Measurements from ENCODE around the gene FSIP1. TPM values are rescaled to one million over a fixed set of nuclear protein-coding genes. Genes with fewer than 3 reads are reported as not detected.
A peak's percentile ranks its signal among the peaks of the same experiment; 100 is the strongest.
"Not testable (repeated sequence)": the region's sequence is repeated elsewhere in the genome, so short reads cannot be mapped to it uniquely, and the experiment has no call there.

FSIP1 gene
- total and polyA plus RNA-seq, 11 donors = 0.28 to 3.7 (median 0.97) TPM; not detected in 1

- Histone ChIP-seq H3K9me3 (no peaks in the 10 kb centered on the region), H3K27me3 (no peaks in the 10 kb centered on the region), H3K4me1 (peaks cover 0 to 3% (median 0%) of the 10 kb centered on the region in 12 donors), H3K27ac (no peak overlapping the region), H3K36me3 (no peaks in the 10 kb centered on the region), H3K4me3 (no peak overlapping the region)
- intact Hi-C loops (cut with DNase I) = no loop called here
- 80 to 90% (median 88%) methylated on average over 2 of the region's 2 CpGs for WGBS, 4 donors
- TF ChIP-seq CTCF (IDR thresholded peaks at IDR 0.05) (no peak), POLR2A (IDR thresholded peaks at IDR 0.05) (no peak)
- ATAC-seq (no peak), DNase-seq (no peak)
These were observed 41.0 kb upstream of the FSIP1 start for GRCh38 chr15:39823634-39824033.

GRCh38 chr15:39820050-39820602, 37.5 kb upstream of the FSIP1 start:
- DNase-seq (no peak), ATAC-seq (peak in 2 of 4 donors; percentile 10 to 20)
- Histone ChIP-seq H3K9me3 (no peaks in the 10 kb centered on the region), H3K27me3 (no peaks in the 10 kb centered on the region), H3K4me1 (peaks cover 0 to 3% (median 0%) of the 10 kb centered on the region in 12 donors), H3K36me3 (no peaks in the 10 kb centered on the region), H3K27ac (peak overlapping the region in 4 of 12 donors; percentile 30 to 53 (median 41)), H3K4me3 (no peak overlapping the region)
- 42 to 47% (median 44%) methylated on average over 3 of the region's 3 CpGs for WGBS, 4 donors
- intact Hi-C loops (cut with DNase I) = no loop called here
- TF ChIP-seq POLR2A (IDR thresholded peaks at IDR 0.05) = no peak

DNA sequence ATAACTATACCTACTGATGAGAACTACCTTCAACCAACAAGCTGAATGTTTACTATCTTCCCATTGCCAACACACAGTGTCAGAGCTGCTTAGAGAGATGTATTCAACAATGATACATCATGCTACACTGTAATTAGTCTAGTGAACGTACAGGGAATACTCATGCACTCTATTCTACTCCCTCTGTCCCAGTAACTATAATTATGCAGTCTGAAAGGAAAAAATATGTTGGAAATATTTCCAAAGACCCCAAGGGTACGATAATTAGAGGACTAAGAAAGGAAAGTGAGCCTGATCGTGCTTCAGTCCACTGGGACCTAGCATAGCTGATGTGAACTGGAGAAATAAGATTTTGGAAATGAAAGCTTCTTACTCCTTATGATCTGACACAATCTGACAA, 36.9 kb upstream of the FSIP1 start:
- Histone ChIP-seq H3K27me3 (no peaks in the 10 kb centered on the region), H3K4me3 (no peak overlapping the region), H3K4me1 (peaks cover 0 to 3% (median 0%) of the 10 kb centered on the region in 12 donors), H3K27ac (peak overlapping the region in 3 of 12 donors; percentile 30 to 53 (median 40)), H3K9me3 (no peaks in the 10 kb centered on the region), H3K36me3 (no peaks in the 10 kb centered on the region)
- ATAC-seq (peak in 1 of 4 donors; percentile 22), DNase-seq (no peak)
- no peak for TF ChIP-seq POLR2A (IDR thresholded peaks at IDR 0.05)
- no peak for TF ChIP-seq CTCF (IDR thresholded peaks at IDR 0.05)
- intact Hi-C loops (cut with DNase I) = no loop called here
- 68 to 81% (median 78%) methylated on average over 3 of the region's 3 CpGs for WGBS, 4 donors

GRCh38 chr15:39817892-39818291, 35.3 kb upstream of the FSIP1 start:
- H3K27me3 ChIP-seq = no peaks in the 10 kb centered on the region
- intact Hi-C loops (cut with DNase I) = no loop called here
- no peaks in the 10 kb centered on the region for H3K9me3 ChIP-seq
- H3K36me3 ChIP-seq = no peaks in the 10 kb centered on the region
- TF ChIP-seq POLR2A (IDR thresholded peaks at IDR 0.05) = no peak
- TF ChIP-seq CTCF (IDR thresholded peaks at IDR 0.05) = no peak
- ATAC-seq (no peak), DNase-seq (no peak)
- H3K27ac ChIP-seq = peak overlapping the region in 1 of 12 donors; percentile 2
- no peak overlapping the region for H3K4me3 ChIP-seq
- peaks cover 0 to 3% (median 0%) of the 10 kb centered on the region in 12 donors for H3K4me1 ChIP-seq

GRCh38 chr15:39814489-39814888, 31.8 kb upstream of the FSIP1 start:
- peaks cover 0 to 3% (median 0%) of the 10 kb centered on the region in 12 donors for H3K4me1 ChIP-seq

GRCh38 chr15:39812651-39813050, 30.0 kb upstream of the FSIP1 start:
- ATAC-seq; H3K27me3 ChIP-seq; H3K36me3 ChIP-seq; H3K4me1 ChIP-seq; H3K4me3 ChIP-seq; DNase-seq; intact Hi-C loops (cut with DNase I); H3K27ac ChIP-seq; H3K9me3 ChIP-seq: not testable (repeated sequence)
- WGBS, 4 donors = 91 to 97% (median 96%) methylated on average over 3 of the region's 3 CpGs

More at GRCh38 chr15:39814489-39814888, 31.8 kb upstream of the FSIP1 start:
- no peaks in the 10 kb centered on the region for H3K9me3 ChIP-seq
- intact Hi-C loops (cut with DNase I) = no loop called here
- WGBS, 4 donors = 89 to 97% (median 92%) methylated on average over 1 of the region's 1 CpG
- H3K27ac ChIP-seq = no peak overlapping the region
- DNase-seq (no peak), ATAC-seq (no peak)
- no peaks in the 10 kb centered on the region for H3K36me3 ChIP-seq
- TF ChIP-seq CTCF (IDR thresholded peaks at IDR 0.05) = no peak
- TF ChIP-seq POLR2A (IDR thresholded peaks at IDR 0.05) = no peak
- H3K27me3 ChIP-seq = no peaks in the 10 kb centered on the region
- no peak overlapping the region for H3K4me3 ChIP-seq
